Measurements from ENCODE around the gene GDAP2. TPM values are rescaled to one million over a fixed set of nuclear protein-coding genes. Genes with fewer than 3 reads are reported as not detected.
A peak's percentile ranks its signal among the peaks of the same experiment; 100 is the strongest.

GDAP2 gene
- total RNA-seq, 2 donors from 2014 or later: 14.4 to 26.6 TPM

GRCh38 chr1:117899801-117900200, 29.6 kb downstream of the GDAP2 start:
- Histone ChIP-seq H3K27me3 (replicated peaks; ENCODE audit: insufficient read depth) (no peaks in the 10 kb centered on the region), H3K4me1 (replicated peaks) (no peaks in the 10 kb centered on the region), H3K27ac (no peak overlapping the region), H3K36me3 (no peaks in the 10 kb centered on the region), H3K9me3 (no peaks in the 10 kb centered on the region), H3K4me3 (no peak overlapping the region)
- TF ChIP-seq POLR2A (IDR thresholded peaks at IDR 0.05): no peak
- TF ChIP-seq, protein P1, sequence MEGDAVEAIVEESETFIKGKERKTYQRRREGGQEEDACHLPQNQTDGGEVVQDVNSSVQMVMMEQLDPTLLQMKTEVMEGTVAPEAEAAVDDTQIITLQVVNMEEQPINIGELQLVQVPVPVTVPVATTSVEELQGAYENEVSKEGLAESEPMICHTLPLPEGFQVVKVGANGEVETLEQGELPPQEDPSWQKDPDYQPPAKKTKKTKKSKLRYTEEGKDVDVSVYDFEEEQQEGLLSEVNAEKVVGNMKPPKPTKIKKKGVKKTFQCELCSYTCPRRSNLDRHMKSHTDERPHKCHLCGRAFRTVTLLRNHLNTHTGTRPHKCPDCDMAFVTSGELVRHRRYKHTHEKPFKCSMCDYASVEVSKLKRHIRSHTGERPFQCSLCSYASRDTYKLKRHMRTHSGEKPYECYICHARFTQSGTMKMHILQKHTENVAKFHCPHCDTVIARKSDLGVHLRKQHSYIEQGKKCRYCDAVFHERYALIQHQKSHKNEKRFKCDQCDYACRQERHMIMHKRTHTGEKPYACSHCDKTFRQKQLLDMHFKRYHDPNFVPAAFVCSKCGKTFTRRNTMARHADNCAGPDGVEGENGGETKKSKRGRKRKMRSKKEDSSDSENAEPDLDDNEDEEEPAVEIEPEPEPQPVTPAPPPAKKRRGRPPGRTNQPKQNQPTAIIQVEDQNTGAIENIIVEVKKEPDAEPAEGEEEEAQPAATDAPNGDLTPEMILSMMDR (IDR thresholded peaks at IDR 0.05): no peak
- intact Hi-C loops (cut with DNase I): loop anchor here (5.0 kb wide), 3 partner anchors 88 to 388 kb away; no protein-coding TSS in a partner anchor
- 77% methylated on average over 1 of the region's 1 CpG for WGBS
- no peak for DNase-seq (ENCODE audit: low spot score)

GRCh38 chr1:117897551-117897950, 31.9 kb downstream of the GDAP2 start:
- Histone ChIP-seq H3K27ac (no peak overlapping the region), H3K9me3 (no peaks in the 10 kb centered on the region), H3K4me3 (no peak overlapping the region), H3K36me3 (no peaks in the 10 kb centered on the region), H3K4me1 (replicated peaks) (no peaks in the 10 kb centered on the region), H3K27me3 (replicated peaks; ENCODE audit: insufficient read depth) (no peaks in the 10 kb centered on the region)
- 38% methylated on average over 4 of the region's 4 CpGs for WGBS
- DNase-seq (ENCODE audit: low spot score): no peak
- intact Hi-C loops (cut with DNase I): loop anchor here (5.0 kb wide), 3 partner anchors 85 to 385 kb away; no protein-coding TSS in a partner anchor
- TF ChIP-seq POLR2A (IDR thresholded peaks at IDR 0.05) (no peak), POLR2AphosphoS5 (IDR thresholded peaks at IDR 0.05) (no peak)
- TF ChIP-seq, protein P1 (IDR thresholded peaks at IDR 0.05): no peak

DNA sequence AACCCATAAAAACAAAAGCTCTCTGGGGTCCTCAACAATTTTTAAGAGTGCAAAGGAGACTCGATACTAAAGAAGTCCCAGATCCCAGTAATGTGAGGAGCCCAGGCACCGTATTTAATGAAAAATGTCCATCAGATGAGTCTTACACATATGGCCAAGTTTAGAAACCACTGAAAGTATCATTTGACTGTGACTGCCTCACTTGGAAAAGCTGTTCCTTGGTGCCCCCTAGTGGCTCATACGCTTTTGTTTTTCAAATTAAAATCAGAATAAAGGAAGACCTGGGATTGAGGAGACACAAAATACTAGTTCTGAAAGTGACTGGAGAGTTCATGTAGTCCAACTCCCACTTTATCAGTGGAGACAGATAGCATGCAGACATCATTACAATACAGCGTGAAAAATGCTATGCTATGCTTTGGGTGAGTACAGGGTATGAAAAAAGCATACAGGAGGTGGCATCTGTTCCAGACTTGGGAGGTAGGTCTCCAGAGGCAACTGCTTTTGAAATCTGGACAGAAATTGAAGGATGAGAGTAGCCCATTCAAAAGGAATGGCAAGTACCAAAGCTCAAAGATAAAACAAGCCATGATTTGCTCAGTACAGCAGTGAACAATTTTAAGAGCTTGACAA, 33.8 kb downstream of the GDAP2 start:
- Histone ChIP-seq H3K4me1 (replicated peaks) (no peaks in the 10 kb centered on the region), H3K27me3 (replicated peaks; ENCODE audit: insufficient read depth) (no peaks in the 10 kb centered on the region), H3K9me3 (no peaks in the 10 kb centered on the region), H3K4me3 (no peak overlapping the region), H3K36me3 (no peaks in the 10 kb centered on the region), H3K27ac (no peak overlapping the region)
- peak; percentile 61 for DNase-seq (ENCODE audit: low spot score)
- intact Hi-C loops (cut with DNase I): loop anchor here (5.0 kb wide), 3 partner anchors 83 to 383 kb away; no protein-coding TSS in a partner anchor
- TF ChIP-seq POLR2AphosphoS5 (IDR thresholded peaks at IDR 0.05) (no peak), POLR2A (IDR thresholded peaks at IDR 0.05) (no peak)
- TF ChIP-seq, protein P1 (IDR thresholded peaks at IDR 0.05): peak; percentile 31 to 67 (median 58)
- 10% methylated on average over 4 of the region's 4 CpGs for WGBS

DNA sequence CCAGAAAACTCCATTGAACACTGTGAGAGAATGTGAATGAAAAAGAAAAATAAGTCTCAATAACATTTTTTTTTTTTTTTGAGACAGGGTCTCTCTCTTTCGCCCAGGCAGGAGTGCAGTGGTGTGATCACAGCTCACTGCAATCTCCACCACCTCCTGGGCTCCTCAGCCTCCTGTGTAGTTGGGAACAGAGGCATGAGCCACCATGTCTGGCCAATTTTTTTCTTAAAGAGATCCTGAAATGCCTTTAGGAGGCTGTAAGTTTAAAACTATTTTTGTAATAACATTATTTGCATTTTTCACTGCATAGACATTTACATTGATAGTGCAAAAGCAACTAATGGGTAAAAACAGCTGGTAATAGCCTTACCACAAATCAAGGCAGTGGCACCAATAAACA, 35.3 kb downstream of the GDAP2 start:
- WGBS: 96% methylated on average over 1 of the region's 1 CpG
- Histone ChIP-seq H3K4me1 (replicated peaks) (no peaks in the 10 kb centered on the region), H3K4me3 (no peak overlapping the region), H3K36me3 (no peaks in the 10 kb centered on the region), H3K9me3 (no peaks in the 10 kb centered on the region), H3K27me3 (replicated peaks; ENCODE audit: insufficient read depth) (no peaks in the 10 kb centered on the region), H3K27ac (no peak overlapping the region)
- intact Hi-C loops (cut with DNase I): loop anchor here (5.0 kb wide), 1 partner anchor 362 kb away; no protein-coding TSS in a partner anchor
- TF ChIP-seq POLR2AphosphoS5 (IDR thresholded peaks at IDR 0.05) (no peak), POLR2A (IDR thresholded peaks at IDR 0.05) (no peak)
- DNase-seq (ENCODE audit: low spot score): no peak

- WGBS: 97% methylated on average over 2 of the region's 2 CpGs
- no peak for DNase-seq (ENCODE audit: low spot score)
- intact Hi-C loops (cut with DNase I): loop anchor here (5.0 kb wide), 1 partner anchor 360 kb away; no protein-coding TSS in a partner anchor
- Histone ChIP-seq H3K27me3 (replicated peaks; ENCODE audit: insufficient read depth) (no peaks in the 10 kb centered on the region), H3K4me3 (no peak overlapping the region), H3K36me3 (no peaks in the 10 kb centered on the region), H3K4me1 (replicated peaks) (no peaks in the 10 kb centered on the region), H3K9me3 (no peaks in the 10 kb centered on the region), H3K27ac (no peak overlapping the region)
- no peak for TF ChIP-seq POLR2AphosphoS5 (IDR thresholded peaks at IDR 0.05)
- no peak for TF ChIP-seq POLR2A (IDR thresholded peaks at IDR 0.05)
- TF ChIP-seq, protein P1 (IDR thresholded peaks at IDR 0.05): no peak
These were observed 36.9 kb downstream of the GDAP2 start for GRCh38 chr1:117892512-117892911.
